Measurements from ENCODE around the gene HDAC1. TPM values are rescaled to one million over a fixed set of nuclear protein-coding genes. Genes with fewer than 3 reads are reported as not detected.
A peak's percentile ranks its signal among the peaks of the same experiment; 100 is the strongest.

The HDAC1 gene
- total RNA-seq, 1 donor from 2014 or later: 68.9 TPM

DNA sequence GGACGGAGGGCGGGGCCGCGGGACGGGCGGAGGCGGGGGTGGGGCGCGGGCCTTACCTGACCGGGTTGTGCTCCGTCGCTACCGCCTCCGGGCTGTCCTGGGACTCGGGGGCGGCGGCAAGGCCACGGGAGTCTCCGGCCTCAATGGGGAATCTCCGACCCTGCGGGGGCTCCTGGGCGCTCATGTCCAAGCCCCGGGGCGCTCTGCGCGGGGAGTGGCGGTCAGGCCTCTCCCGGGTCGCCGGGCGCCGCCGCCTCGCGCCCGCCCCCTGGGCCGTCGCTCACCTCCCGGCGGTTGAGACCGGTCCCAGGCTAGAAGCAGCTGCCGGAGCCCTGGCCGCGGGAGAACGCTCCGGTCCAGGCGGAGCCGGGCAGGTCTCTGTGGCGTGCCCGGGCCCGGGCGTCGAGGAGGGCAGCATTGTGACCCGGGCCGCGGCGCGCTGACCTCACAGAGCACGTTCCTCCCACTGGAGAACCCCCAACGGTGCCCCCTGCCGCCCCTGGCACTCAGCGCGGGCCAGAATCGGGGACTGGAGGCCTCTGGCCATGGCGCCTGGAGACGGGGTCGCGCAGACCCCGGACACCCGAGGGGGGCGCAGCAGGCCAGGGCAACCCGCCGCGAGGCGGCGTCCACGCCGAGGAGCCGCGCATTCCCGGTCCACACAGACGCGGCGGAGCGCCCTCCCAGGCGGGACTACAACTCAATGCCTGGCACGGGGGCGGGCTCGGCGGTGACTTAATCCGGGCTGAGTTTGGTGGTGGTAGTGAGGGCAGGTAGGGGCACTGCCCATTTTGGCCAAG lies 70.0 kb downstream of the HDAC1 start:
- H3K4me1 ChIP-seq: peaks cover 15% of the 10 kb centered on the region

DNA sequence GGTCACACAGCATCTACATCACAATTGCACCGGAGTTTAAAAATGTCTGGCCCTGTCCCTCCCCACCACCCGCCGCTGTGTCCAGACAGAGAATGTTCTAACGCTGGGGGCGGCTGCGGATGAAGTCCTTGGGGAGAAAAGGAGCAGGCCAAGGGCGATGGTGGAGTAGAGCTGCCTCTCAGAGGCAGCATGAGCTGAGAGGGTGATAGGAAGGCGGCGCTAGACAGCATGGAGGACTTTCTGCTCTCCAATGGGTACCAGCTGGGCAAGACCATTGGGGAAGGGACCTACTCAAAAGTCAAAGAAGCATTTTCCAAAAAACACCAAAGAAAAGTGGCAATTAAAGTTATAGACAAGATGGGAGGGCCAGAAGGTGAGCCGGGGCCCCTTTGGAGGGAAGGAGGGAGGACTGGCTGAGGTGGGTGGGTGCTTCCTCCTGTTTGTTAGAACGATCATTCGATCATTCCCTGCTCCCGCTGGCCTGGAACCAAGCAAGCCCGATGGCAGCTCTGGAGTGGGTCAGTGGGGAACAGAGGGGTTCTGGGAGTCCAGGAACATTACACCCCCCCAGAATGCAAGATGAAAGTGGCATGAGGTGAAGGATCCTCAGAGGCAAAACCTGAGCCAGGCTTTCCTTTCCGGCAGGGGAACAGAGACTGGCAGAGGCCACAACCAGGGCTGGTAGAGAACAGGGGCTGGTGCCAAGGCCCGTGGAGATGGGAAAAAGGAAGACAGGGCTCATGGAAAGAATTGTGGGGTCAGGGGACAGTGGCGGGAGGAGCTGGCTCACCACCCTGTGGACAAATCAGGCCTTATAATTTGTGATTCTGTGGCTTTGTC lies 70.8 kb downstream of the HDAC1 start, which contains the start of the genes FAM229A and TSSK3:
FAM229A (minus strand) TSS at position 12 of the 840 bp plus-strand sequence. CDS start 394 bp downstream, outside the sequence.
TSSK3 (plus strand) TSS at position 66 of the 840 bp plus-strand sequence; CDS start at position 229, 163 bp downstream.
- Histone ChIP-seq H3K9me3 (no peaks in the 10 kb centered on the region), H3K4me1 (peaks cover 15% of the 10 kb centered on the region), H3K4me3 (peak within 1 kb of the TSS; percentile 44), H3K27me3 (ENCODE audit: low read depth) (no peaks in the 10 kb centered on the region), H3K36me3 (peaks cover 38% of the 10 kb centered on the region), H3K27ac (peak within 1 kb of the TSS; percentile 39)
- TF ChIP-seq, protein P1, sequence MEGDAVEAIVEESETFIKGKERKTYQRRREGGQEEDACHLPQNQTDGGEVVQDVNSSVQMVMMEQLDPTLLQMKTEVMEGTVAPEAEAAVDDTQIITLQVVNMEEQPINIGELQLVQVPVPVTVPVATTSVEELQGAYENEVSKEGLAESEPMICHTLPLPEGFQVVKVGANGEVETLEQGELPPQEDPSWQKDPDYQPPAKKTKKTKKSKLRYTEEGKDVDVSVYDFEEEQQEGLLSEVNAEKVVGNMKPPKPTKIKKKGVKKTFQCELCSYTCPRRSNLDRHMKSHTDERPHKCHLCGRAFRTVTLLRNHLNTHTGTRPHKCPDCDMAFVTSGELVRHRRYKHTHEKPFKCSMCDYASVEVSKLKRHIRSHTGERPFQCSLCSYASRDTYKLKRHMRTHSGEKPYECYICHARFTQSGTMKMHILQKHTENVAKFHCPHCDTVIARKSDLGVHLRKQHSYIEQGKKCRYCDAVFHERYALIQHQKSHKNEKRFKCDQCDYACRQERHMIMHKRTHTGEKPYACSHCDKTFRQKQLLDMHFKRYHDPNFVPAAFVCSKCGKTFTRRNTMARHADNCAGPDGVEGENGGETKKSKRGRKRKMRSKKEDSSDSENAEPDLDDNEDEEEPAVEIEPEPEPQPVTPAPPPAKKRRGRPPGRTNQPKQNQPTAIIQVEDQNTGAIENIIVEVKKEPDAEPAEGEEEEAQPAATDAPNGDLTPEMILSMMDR (IDR thresholded peaks at IDR 0.05): no peak
- no peak for ATAC-seq
- no peak for DNase-seq
- intact Hi-C loops (cut with DNase I): no loop called here

More for the DNA sequence above, 70.0 kb downstream of the HDAC1 start:
- Histone ChIP-seq H3K27ac (peak overlapping the region; percentile 39), H3K9me3 (no peaks in the 10 kb centered on the region), H3K27me3 (ENCODE audit: low read depth) (no peaks in the 10 kb centered on the region), H3K36me3 (peaks cover 30% of the 10 kb centered on the region), H3K4me3 (peak overlapping the region; percentile 44)
- TF ChIP-seq, protein P1 (IDR thresholded peaks at IDR 0.05): peak; percentile 49
- intact Hi-C loops (cut with DNase I): no loop called here
- peak; percentile 57 for DNase-seq
- peak; percentile 72 to 76 for ATAC-seq

- TF ChIP-seq, protein P1 (IDR thresholded peaks at IDR 0.05): no peak
- H3K27ac ChIP-seq: no peak overlapping the region
- peaks cover 15% of the 10 kb centered on the region for H3K4me1 ChIP-seq
- H3K4me3 ChIP-seq: no peak overlapping the region
- intact Hi-C loops (cut with DNase I): no loop called here
- no peak for DNase-seq
- ATAC-seq: peak in 1 of 2 donors; percentile 22
- H3K9me3 ChIP-seq: no peaks in the 10 kb centered on the region
- H3K36me3 ChIP-seq: peaks cover 48% of the 10 kb centered on the region
- no peaks in the 10 kb centered on the region for H3K27me3 ChIP-seq (ENCODE audit: low read depth)
Observed at GRCh38 chr1:32363713-32364112, 71.8 kb downstream of the HDAC1 start.

GRCh38 chr1:32364836-32365235 lies 73.0 kb downstream of the HDAC1 start:
- TF ChIP-seq, protein P1 (IDR thresholded peaks at IDR 0.05): no peak
- DNase-seq: no peak
- H3K4me3 ChIP-seq: no peak overlapping the region
- intact Hi-C loops (cut with DNase I): no loop called here
- peaks cover 60% of the 10 kb centered on the region for H3K36me3 ChIP-seq
- H3K9me3 ChIP-seq: no peaks in the 10 kb centered on the region
- no peak overlapping the region for H3K27ac ChIP-seq
- no peak for ATAC-seq
- H3K4me1 ChIP-seq: peaks cover 15% of the 10 kb centered on the region
- no peaks in the 10 kb centered on the region for H3K27me3 ChIP-seq (ENCODE audit: low read depth)

- Histone ChIP-seq H3K4me3 (no peak overlapping the region), H3K27me3 (ENCODE audit: low read depth) (no peaks in the 10 kb centered on the region), H3K4me1 (peaks cover 15% of the 10 kb centered on the region), H3K36me3 (peaks cover 66% of the 10 kb centered on the region), H3K9me3 (no peaks in the 10 kb centered on the region), H3K27ac (no peak overlapping the region)
- TF ChIP-seq, protein P1 (IDR thresholded peaks at IDR 0.05): no peak
- DNase-seq: no peak
- intact Hi-C loops (cut with DNase I): no loop called here
- no peak for ATAC-seq
Observed at GRCh38 chr1:32365445-32365844, 73.6 kb downstream of the HDAC1 start.

Data from lower lobe of right lung (tissue), 2 donors.